Measurements from ENCODE around the gene USP35. TPM values are rescaled to one million over a fixed set of nuclear protein-coding genes. Genes with fewer than 3 reads are reported as not detected.
A peak's percentile ranks its signal among the peaks of the same experiment; 100 is the strongest.

USP35 gene
- total and polyA plus RNA-seq, 2 experiments from 2014 or later, result 2.9 to 7.3 TPM

GRCh38 chr11:78226684-78227680, 38.3 kb downstream of the USP35 start:
- Histone ChIP-seq H4K20me1 (ENCODE audit: insufficient read depth, poor library complexity, severe bottlenecking) (no peaks in the 10 kb centered on the region), H3K4me2 (no peak overlapping the region), H3K4me3 (no peak overlapping the region), H3K36me3 (replicated peaks; ENCODE audit: insufficient read depth, low read depth) (no peaks in the 10 kb centered on the region), H3K27ac (no peak overlapping the region), H2AFZ (no peak overlapping the region), H3K9me3 (ENCODE audit: low read depth) (no peaks in the 10 kb centered on the region), H3K4me1 (ENCODE audit: insufficient read depth) (no peaks in the 10 kb centered on the region), H3K9me2 (replicated peaks; ENCODE audit: insufficient read depth) (no peaks in the 10 kb centered on the region), H3K27me3 (no peaks in the 10 kb centered on the region), H3K79me2 (no peaks in the 10 kb centered on the region)
- TF ChIP-seq EZH2 (IDR thresholded peaks at IDR 0.05; ENCODE audit: borderline replicate concordance) (no peak), EZH2phosphoT487 (IDR thresholded peaks at IDR 0.05; ENCODE audit: low read depth, severe bottlenecking, unreplicated experiment) (no peak), CTCF (IDR thresholded peaks at IDR 0.05; ENCODE audit: poor library complexity) (no peak)
- WGBS (ENCODE audit: low lambda C conversion rate, missing lambda C conversion rate), result 87% methylated on average over 12 of the region's 12 CpGs
- DNase-seq (ENCODE audit: low spot score), result no peak

GRCh38 chr11:78227921-78228320, 39.2 kb downstream of the USP35 start:
- no peaks in the 10 kb centered on the region for H3K36me3 ChIP-seq (replicated peaks; ENCODE audit: insufficient read depth, low read depth)
- no peaks in the 10 kb centered on the region for H3K4me1 ChIP-seq (ENCODE audit: insufficient read depth)
- no peaks in the 10 kb centered on the region for H3K9me2 ChIP-seq (replicated peaks; ENCODE audit: insufficient read depth)
- H3K27ac ChIP-seq, result no peak overlapping the region
- no peak overlapping the region for H3K4me3 ChIP-seq
- no peaks in the 10 kb centered on the region for H3K9me3 ChIP-seq (ENCODE audit: low read depth)
- H2AFZ ChIP-seq, result no peak overlapping the region
- no peaks in the 10 kb centered on the region for H3K27me3 ChIP-seq
- no peaks in the 10 kb centered on the region for H4K20me1 ChIP-seq (ENCODE audit: insufficient read depth, poor library complexity, severe bottlenecking)
- H3K79me2 ChIP-seq, result no peaks in the 10 kb centered on the region
- H3K4me2 ChIP-seq, result no peak overlapping the region
- DNase-seq (ENCODE audit: low spot score), result no peak
- 92% methylated on average over 4 of the region's 4 CpGs for WGBS (ENCODE audit: low lambda C conversion rate, missing lambda C conversion rate)
- TF ChIP-seq CTCF (IDR thresholded peaks at IDR 0.05; ENCODE audit: poor library complexity), result no peak
- TF ChIP-seq EZH2 (IDR thresholded peaks at IDR 0.05; ENCODE audit: borderline replicate concordance), result no peak
- no peak for TF ChIP-seq EZH2phosphoT487 (IDR thresholded peaks at IDR 0.05; ENCODE audit: low read depth, severe bottlenecking, unreplicated experiment)

- Histone ChIP-seq H3K79me2 (no peaks in the 10 kb centered on the region), H3K4me3 (no peak overlapping the region), H4K20me1 (ENCODE audit: insufficient read depth, poor library complexity, severe bottlenecking) (no peaks in the 10 kb centered on the region), H3K4me1 (ENCODE audit: insufficient read depth) (no peaks in the 10 kb centered on the region), H2AFZ (no peak overlapping the region), H3K9me3 (ENCODE audit: low read depth) (no peaks in the 10 kb centered on the region), H3K36me3 (replicated peaks; ENCODE audit: insufficient read depth, low read depth) (no peaks in the 10 kb centered on the region), H3K27me3 (no peaks in the 10 kb centered on the region), H3K27ac (no peak overlapping the region), H3K9me2 (replicated peaks; ENCODE audit: insufficient read depth) (no peaks in the 10 kb centered on the region), H3K4me2 (no peak overlapping the region)
- TF ChIP-seq CTCF (IDR thresholded peaks at IDR 0.05; ENCODE audit: poor library complexity) (peak; percentile 56), EZH2 (IDR thresholded peaks at IDR 0.05; ENCODE audit: borderline replicate concordance) (no peak)
- 97% methylated on average over 3 of the region's 3 CpGs for WGBS (ENCODE audit: low lambda C conversion rate, missing lambda C conversion rate)
- peak; percentile 74 for DNase-seq (ENCODE audit: low spot score)
These were observed 39.7 kb downstream of the USP35 start for GRCh38 chr11:78228467-78228866.

All from hepatocyte (in vitro differentiated cells).